GM12878 (cell line): ENCODE measurements around the gene PRG2.

ENCODE experiments used
- CBX3 ChIP-seq: fragments of 200-600 bp; sonication (generic); IDR thresholded peaks from 2 replicates; pipeline ENCODE4 v1.6.1; 2016; ENCODE audit warnings: low read depth, borderline replicate concordance
- EZH2 ChIP-seq: IDR thresholded peaks from 2 replicates; pipeline ENCODE4 v1.6.1; 2012; ENCODE audit warnings: low read depth, mild to moderate bottlenecking, control low read depth, inconsistent platforms, low read length, borderline replicate concordance; ENCODE audit not compliant: control insufficient read depth
- NFIC ChIP-seq: IDR thresholded peaks from 2 replicates; pipeline ENCODE4 v1.6.1; 2012; ENCODE audit warnings: low read depth, mild to moderate bottlenecking, inconsistent platforms, low read length, moderate library complexity
- SMARCA5 ChIP-seq: fragments of 450-650 bp; IDR thresholded peaks from 2 replicates; pipeline ENCODE4 v1.6.1; 2017; ENCODE audit warnings: mild to moderate bottlenecking
- TF ChIP-seq, protein P1 (sequence below), 3 experiments: IDR thresholded peaks in 2 of 3; conservative IDR thresholded peaks in 1 of 3; 2 replicates each; pipeline ENCODE4 v1.5.1; 2011; ENCODE audit warnings: low read depth in 3 of 3, low read length in 3 of 3, mild to moderate bottlenecking in 3 of 3, control low read depth in 2 of 3, moderate library complexity in 2 of 3, inconsistent platforms in 1 of 3, mixed read lengths in 1 of 3; ENCODE audit not compliant: control insufficient read depth in 2 of 3, insufficient read depth in 1 of 3; ENCODE audit errors: extremely low read depth in 1 of 3

DNA sequence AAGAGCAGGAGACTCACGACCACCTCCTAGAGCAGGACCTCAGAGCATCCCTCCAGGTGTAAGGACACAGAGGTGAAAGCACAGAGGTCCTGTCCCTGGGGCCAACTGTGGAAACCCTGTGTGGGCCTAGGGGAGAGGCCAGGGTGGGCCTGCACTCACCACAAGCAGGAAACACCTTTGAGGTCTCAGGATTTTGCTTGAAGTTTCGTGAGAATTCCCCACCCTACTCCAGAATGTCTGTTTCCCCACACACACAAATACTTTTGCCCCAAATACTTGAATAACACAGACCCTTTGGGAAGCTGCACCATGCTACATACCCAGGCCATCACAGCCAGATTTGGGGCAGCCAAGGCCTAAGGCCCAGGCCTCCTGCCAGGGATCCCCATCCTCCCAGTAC lies 18.3 kb upstream of the PRG2 start:
- TF ChIP-seq NFIC (no peak), EZH2 (no peak), SMARCA5 (no peak), CBX3 (no peak)
- TF ChIP-seq, protein P1, sequence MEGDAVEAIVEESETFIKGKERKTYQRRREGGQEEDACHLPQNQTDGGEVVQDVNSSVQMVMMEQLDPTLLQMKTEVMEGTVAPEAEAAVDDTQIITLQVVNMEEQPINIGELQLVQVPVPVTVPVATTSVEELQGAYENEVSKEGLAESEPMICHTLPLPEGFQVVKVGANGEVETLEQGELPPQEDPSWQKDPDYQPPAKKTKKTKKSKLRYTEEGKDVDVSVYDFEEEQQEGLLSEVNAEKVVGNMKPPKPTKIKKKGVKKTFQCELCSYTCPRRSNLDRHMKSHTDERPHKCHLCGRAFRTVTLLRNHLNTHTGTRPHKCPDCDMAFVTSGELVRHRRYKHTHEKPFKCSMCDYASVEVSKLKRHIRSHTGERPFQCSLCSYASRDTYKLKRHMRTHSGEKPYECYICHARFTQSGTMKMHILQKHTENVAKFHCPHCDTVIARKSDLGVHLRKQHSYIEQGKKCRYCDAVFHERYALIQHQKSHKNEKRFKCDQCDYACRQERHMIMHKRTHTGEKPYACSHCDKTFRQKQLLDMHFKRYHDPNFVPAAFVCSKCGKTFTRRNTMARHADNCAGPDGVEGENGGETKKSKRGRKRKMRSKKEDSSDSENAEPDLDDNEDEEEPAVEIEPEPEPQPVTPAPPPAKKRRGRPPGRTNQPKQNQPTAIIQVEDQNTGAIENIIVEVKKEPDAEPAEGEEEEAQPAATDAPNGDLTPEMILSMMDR (IDR thresholded peaks at IDR 0.05 in 2 of 3, conservative IDR thresholded peaks at IDR 0.05 in 1 of 3; ENCODE audit: control insufficient read depth in 2 of 3, extremely low read depth in 1 of 3, insufficient read depth in 1 of 3, low read depth in 3 of 3, low read length in 3 of 3) = no peak
